Measurements from ENCODE around the gene FAAP20. TPM values are rescaled to one million over a fixed set of nuclear protein-coding genes. Genes with fewer than 3 reads are reported as not detected.
"Not testable (repeated sequence)": the region's sequence is repeated elsewhere in the genome, so short reads cannot be mapped to it uniquely, and the experiment has no call there.

Gene FAAP20
- total RNA-seq, 2 experiments from 2014 or later = 48.2 to 54.4 TPM

GRCh38 chr1:2154022-2154421 lies 40.5 kb downstream of the FAAP20 start:
- CTCF ChIA-PET = interaction anchor here (1.2 kb wide), 1 partner anchor 15 kb away, joined by 3 read pairs; no protein-coding TSS in a partner anchor
- Mint-ChIP-seq H3K27me3 (ENCODE audit: low read depth) (no peaks in the 10 kb centered on the region), H3K4me1 (ENCODE audit: low read depth) (peaks cover 14% of the 10 kb centered on the region), H3K9me3 (no peaks in the 10 kb centered on the region), H3K36me3 (ENCODE audit: low read depth) (no peaks in the 10 kb centered on the region), H3K4me3 (no peak overlapping the region), H3K27ac (no peak overlapping the region)
- no peak for DNase-seq
- intact Hi-C loops (cut with micrococcal nuclease) = no loop called here

GRCh38 chr1:2152954-2153353 lies 41.6 kb downstream of the FAAP20 start:
- Mint-ChIP-seq H3K4me1 (ENCODE audit: low read depth) (peaks cover 14% of the 10 kb centered on the region), H3K36me3 (ENCODE audit: low read depth) (no peaks in the 10 kb centered on the region), H3K9me3 (no peaks in the 10 kb centered on the region), H3K27ac (peak overlapping the region; percentile 31), H3K27me3 (ENCODE audit: low read depth) (no peaks in the 10 kb centered on the region), H3K4me3 (peak overlapping the region; percentile 1)
- peak; percentile 70 for DNase-seq
- CTCF ChIA-PET = interaction anchor here (4.8 kb wide), 1 partner anchor 13 kb away, joined by 29 read pairs; no protein-coding TSS in a partner anchor
- intact Hi-C loops (cut with micrococcal nuclease) = no loop called here

DNA sequence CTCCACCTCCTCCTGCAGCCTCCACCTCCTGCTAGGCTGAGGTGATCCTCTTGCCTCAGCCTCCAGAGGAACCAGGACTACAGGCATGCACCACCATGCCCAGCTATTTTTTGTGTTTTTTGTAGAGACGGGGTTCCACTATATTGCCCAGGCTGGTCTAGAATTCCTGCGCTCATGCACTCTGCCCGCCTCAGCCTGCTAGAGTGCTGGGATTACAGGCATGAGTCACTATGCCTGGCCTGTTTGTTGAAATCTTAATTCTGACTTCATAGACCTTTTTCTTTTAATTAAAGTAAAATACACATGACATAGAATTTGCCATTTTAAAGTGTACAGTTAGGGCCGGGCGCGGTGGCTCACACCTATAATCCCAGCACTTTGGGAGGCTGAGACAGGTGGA lies 42.7 kb downstream of the FAAP20 start:
- H3K27ac Mint-ChIP-seq = no peak overlapping the region

GRCh38 chr1:2151252-2151651 lies 43.3 kb downstream of the FAAP20 start:
- H3K4me1 Mint-ChIP-seq (ENCODE audit: low read depth) = peaks cover 14% of the 10 kb centered on the region

More for the DNA sequence above, 42.7 kb downstream of the FAAP20 start:
- Mint-ChIP-seq H3K4me1 (ENCODE audit: low read depth) (peaks cover 14% of the 10 kb centered on the region), H3K36me3 (ENCODE audit: low read depth) (no peaks in the 10 kb centered on the region), H3K9me3 (no peaks in the 10 kb centered on the region), H3K27me3 (ENCODE audit: low read depth) (no peaks in the 10 kb centered on the region), H3K4me3 (no peak overlapping the region)
- DNase-seq = no peak
- CTCF ChIA-PET = interaction anchor here (0.7 to 4.8 kb wide), 2 partner anchors 12 kb away, joined by 3 to 29 read pairs; no protein-coding TSS in a partner anchor
- intact Hi-C loops (cut with micrococcal nuclease) = no loop called here

GRCh38 chr1:2150801-2151200 lies 43.8 kb downstream of the FAAP20 start:
- Mint-ChIP-seq H3K9me3 (no peaks in the 10 kb centered on the region), H3K4me3 (no peak overlapping the region), H3K27ac (no peak overlapping the region), H3K36me3 (ENCODE audit: low read depth) (no peaks in the 10 kb centered on the region), H3K4me1 (ENCODE audit: low read depth) (peaks cover 14% of the 10 kb centered on the region), H3K27me3 (ENCODE audit: low read depth) (no peaks in the 10 kb centered on the region)
- intact Hi-C loops (cut with micrococcal nuclease) = no loop called here
- no peak for DNase-seq
- CTCF ChIA-PET = interaction anchor here (4.8 kb wide), 1 partner anchor 11 kb away, joined by 29 read pairs; no protein-coding TSS in a partner anchor

More at GRCh38 chr1:2151252-2151651, 43.3 kb downstream of the FAAP20 start:
- Mint-ChIP-seq H3K4me3 (no peak overlapping the region), H3K27ac (no peak overlapping the region), H3K9me3 (no peaks in the 10 kb centered on the region), H3K36me3 (ENCODE audit: low read depth) (no peaks in the 10 kb centered on the region), H3K27me3 (ENCODE audit: low read depth) (no peaks in the 10 kb centered on the region)
- no peak for DNase-seq
- CTCF ChIA-PET = interaction anchor here (0.7 to 4.8 kb wide), 2 partner anchors 11 to 12 kb away, joined by 3 to 29 read pairs; no protein-coding TSS in a partner anchor
- intact Hi-C loops (cut with micrococcal nuclease) = no loop called here

- intact Hi-C loops (cut with micrococcal nuclease) = loop anchor here (2.0 kb wide), 2 partner anchors 16 to 400 kb away; no protein-coding TSS in a partner anchor
- Mint-ChIP-seq H3K4me3 (no peak overlapping the region), H3K4me1 (ENCODE audit: low read depth) (peaks cover 12% of the 10 kb centered on the region)
Measured at GRCh38 chr1:2148691-2149090, 45.9 kb downstream of the FAAP20 start.

DNA sequence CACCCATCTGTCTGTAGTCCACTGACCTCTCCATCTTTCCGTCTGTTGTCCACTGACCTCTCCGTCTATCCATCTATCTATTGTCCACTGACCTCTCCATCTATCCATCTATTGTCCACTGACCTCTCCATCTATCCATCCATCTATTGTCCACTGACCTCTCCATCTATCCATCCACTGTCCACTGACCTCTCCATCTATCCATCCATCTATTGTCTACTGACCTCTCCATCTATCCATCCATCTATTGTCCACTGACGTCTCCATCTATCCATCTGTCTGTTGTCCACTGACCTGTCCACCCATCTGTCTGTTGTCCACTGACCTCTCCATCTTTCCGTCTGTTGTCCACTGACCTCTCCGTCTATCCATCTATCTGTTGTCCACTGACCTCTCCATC lies 46.7 kb downstream of the FAAP20 start:
- CTCF ChIA-PET; H3K4me1 Mint-ChIP-seq (ENCODE audit: low read depth); H3K27me3 Mint-ChIP-seq (ENCODE audit: low read depth); H3K9me3 Mint-ChIP-seq; H3K27ac Mint-ChIP-seq; DNase-seq; H3K4me3 Mint-ChIP-seq; H3K36me3 Mint-ChIP-seq (ENCODE audit: low read depth): not testable (repeated sequence)
- intact Hi-C loops (cut with micrococcal nuclease) = loop anchor here (2.0 kb wide), 2 partner anchors 15 to 401 kb away; no protein-coding TSS in a partner anchor

More at GRCh38 chr1:2148691-2149090, 45.9 kb downstream of the FAAP20 start:
- CTCF ChIA-PET = interaction anchor here (0.6 to 4.8 kb wide), 3 partner anchors 9 to 46 kb away, joined by 3 to 29 read pairs (median 3); partner anchors contain the start of gene FAAP20
- Mint-ChIP-seq H3K27me3 (ENCODE audit: low read depth) (no peaks in the 10 kb centered on the region), H3K27ac (no peak overlapping the region), H3K36me3 (ENCODE audit: low read depth) (no peaks in the 10 kb centered on the region), H3K9me3 (no peaks in the 10 kb centered on the region)
- peak; percentile 79 for DNase-seq

DNA sequence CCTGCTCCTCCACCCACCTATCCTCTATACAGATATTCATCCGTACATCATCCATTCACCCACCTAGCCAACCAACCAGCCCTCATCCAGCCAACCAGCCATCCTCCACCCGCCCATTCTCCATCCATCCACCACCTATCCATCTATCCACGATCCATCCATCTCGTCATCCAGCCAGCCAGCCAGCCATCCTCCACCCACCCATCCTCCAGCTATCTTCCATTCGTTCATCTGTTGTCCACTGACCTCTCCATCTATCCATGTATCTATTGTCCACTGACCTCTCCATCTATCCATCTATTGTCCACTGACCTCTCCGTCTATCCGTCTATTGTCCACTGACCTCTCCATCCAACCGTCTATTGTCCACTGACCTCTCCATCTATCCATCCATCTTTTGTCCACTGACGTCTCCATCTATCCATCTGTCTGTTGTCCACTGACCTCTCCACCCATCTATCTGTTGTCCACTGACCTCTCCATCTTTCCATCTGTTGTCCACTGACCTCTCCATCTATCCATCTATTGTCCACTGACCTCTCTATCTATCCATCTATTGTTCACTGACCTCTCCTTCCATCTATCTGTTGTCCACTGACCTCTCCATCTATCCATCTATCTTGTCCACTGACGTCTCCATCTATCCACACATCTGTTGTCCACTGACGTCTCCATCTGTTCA lies 47.6 kb downstream of the FAAP20 start:
- Mint-ChIP-seq H3K4me1 (ENCODE audit: low read depth) (no peaks in the 10 kb centered on the region), H3K27me3 (ENCODE audit: low read depth) (no peaks in the 10 kb centered on the region), H3K4me3 (no peak overlapping the region), H3K27ac (no peak overlapping the region), H3K36me3 (ENCODE audit: low read depth) (no peaks in the 10 kb centered on the region), H3K9me3 (no peaks in the 10 kb centered on the region)
- no peak for DNase-seq
- CTCF ChIA-PET = no interaction called here
- intact Hi-C loops (cut with micrococcal nuclease) = no loop called here

GRCh38 chr1:2145946-2146835 lies 48.4 kb downstream of the FAAP20 start:
- Mint-ChIP-seq H3K27ac (no peak overlapping the region), H3K4me3 (no peak overlapping the region), H3K9me3 (no peaks in the 10 kb centered on the region), H3K36me3 (ENCODE audit: low read depth) (no peaks in the 10 kb centered on the region), H3K4me1 (ENCODE audit: low read depth) (no peaks in the 10 kb centered on the region), H3K27me3 (ENCODE audit: low read depth) (no peaks in the 10 kb centered on the region)
- peak; percentile 31 for DNase-seq
- CTCF ChIA-PET = interaction anchor here (0.7 to 1.1 kb wide), 3 partner anchors 18 to 186 kb away, joined by 3 read pairs; no protein-coding TSS in a partner anchor
- intact Hi-C loops (cut with micrococcal nuclease) = no loop called here

DNA sequence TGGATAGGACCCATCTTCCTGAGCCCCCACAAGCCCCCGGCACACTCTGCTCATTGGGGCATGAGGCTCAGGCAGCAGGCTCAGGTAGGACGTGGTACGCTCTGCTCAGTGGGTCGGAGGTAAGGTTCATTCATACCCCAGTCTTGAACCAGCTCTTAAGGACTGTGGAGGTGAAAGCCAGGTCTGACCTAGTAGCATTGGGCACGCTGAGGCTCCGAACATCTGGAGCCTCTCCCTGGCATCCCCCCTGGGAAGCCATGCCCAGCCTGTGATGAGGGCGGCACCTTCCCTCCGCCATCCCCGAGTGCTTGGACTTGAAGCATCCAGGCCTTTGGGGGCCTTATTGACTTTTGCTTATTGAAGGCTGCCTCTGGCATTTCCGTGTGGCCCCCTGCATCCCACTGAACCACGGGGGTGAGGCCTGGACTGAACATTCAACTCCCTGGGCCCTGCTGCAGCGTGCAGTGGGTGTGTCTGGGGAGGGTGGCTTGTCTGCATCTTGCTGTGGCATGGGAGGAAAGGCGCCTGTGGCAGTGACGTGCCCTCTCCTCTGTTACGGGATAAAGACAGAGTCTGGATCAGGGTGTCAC lies 50.0 kb downstream of the FAAP20 start:
- peaks cover 6% of the 10 kb centered on the region for H3K4me1 Mint-ChIP-seq (ENCODE audit: low read depth)
- intact Hi-C loops (cut with micrococcal nuclease) = no loop called here
- no peaks in the 10 kb centered on the region for H3K36me3 Mint-ChIP-seq (ENCODE audit: low read depth)
- CTCF ChIA-PET = no interaction called here
- H3K27me3 Mint-ChIP-seq (ENCODE audit: low read depth) = no peaks in the 10 kb centered on the region
- DNase-seq = no peak
- no peak overlapping the region for H3K4me3 Mint-ChIP-seq
- no peaks in the 10 kb centered on the region for H3K9me3 Mint-ChIP-seq
- H3K27ac Mint-ChIP-seq = no peak overlapping the region

GRCh38 chr1:2143814-2144500 lies 50.6 kb downstream of the FAAP20 start:
- CTCF ChIA-PET = no interaction called here

More at GRCh38 chr1:2143814-2144500, 50.6 kb downstream of the FAAP20 start:
- H3K27ac Mint-ChIP-seq = no peak overlapping the region
- H3K27me3 Mint-ChIP-seq (ENCODE audit: low read depth) = no peaks in the 10 kb centered on the region
- no peak for DNase-seq
- H3K9me3 Mint-ChIP-seq = no peaks in the 10 kb centered on the region
- no peaks in the 10 kb centered on the region for H3K36me3 Mint-ChIP-seq (ENCODE audit: low read depth)
- H3K4me3 Mint-ChIP-seq = no peak overlapping the region
- intact Hi-C loops (cut with micrococcal nuclease) = no loop called here
- peaks cover 7% of the 10 kb centered on the region for H3K4me1 Mint-ChIP-seq (ENCODE audit: low read depth)

All from activated naive CD4-positive, alpha-beta T cell treated with anti-CD3 and anti-CD28 coated beads for 36 hours (primary cell).